ENCODE results near the gene CYP2J2. TPM values are rescaled to one million over a fixed set of nuclear protein-coding genes. Genes with fewer than 3 reads are reported as not detected.

CYP2J2 gene
- total RNA-seq, 1 donor from 2014 or later: 1.9 TPM

- no peaks in the 10 kb centered on the region for H3K36me3 ChIP-seq (ENCODE audit: control insufficient read depth, insufficient read depth, low read length)
- H3K4me3 ChIP-seq (ENCODE audit: low read depth, low read length): no peak overlapping the region
- no peaks in the 10 kb centered on the region for H3K27me3 ChIP-seq (ENCODE audit: control insufficient read depth, insufficient read depth, low read length)
- no peak for DNase-seq (ENCODE audit: low read depth)
- no peak for TF ChIP-seq CTCF (IDR thresholded peaks at IDR 0.05; ENCODE audit: insufficient read depth, low read length, poor library complexity, severe bottlenecking)
These were observed 33.4 kb downstream of the CYP2J2 start for GRCh38 chr1:59892841-59893811.

DNA sequence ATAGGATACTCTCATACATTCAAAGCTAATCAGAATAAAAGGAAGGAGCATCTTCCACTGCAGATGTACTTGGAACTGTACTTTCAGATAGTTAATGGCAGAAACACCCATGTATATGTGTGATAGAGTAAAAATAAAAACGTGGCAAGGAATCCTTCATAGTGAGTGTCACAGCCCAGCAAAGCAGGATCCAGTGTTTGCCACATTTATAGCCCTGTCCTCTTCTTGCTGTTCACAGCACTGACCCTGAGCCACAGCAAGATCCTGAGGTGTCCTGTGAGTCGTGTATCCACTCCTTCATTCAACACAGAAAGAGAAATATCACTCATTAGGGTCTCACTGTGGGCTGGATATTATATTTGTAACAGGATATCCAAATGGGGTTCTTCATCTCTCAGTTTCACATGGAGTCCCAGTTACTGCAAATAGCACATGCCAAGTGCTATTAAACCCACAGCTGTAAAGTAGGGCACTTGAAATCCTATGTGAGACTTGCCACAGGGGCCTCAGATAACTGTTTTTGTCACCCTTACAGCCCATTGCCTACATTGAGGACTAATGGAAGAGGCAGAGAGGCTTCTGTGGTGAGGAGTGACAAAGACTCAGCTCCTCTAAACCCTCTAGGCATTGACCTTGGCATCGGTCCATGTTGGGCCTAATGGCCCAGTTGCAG lies 41.3 kb downstream of the CYP2J2 start:
- DNase-seq (ENCODE audit: low read depth): no peak
- no peaks in the 10 kb centered on the region for H3K27me3 ChIP-seq (ENCODE audit: control insufficient read depth, insufficient read depth, low read length)
- no peak for TF ChIP-seq CTCF (IDR thresholded peaks at IDR 0.05; ENCODE audit: insufficient read depth, low read length, poor library complexity, severe bottlenecking)
- no peaks in the 10 kb centered on the region for H3K36me3 ChIP-seq (ENCODE audit: control insufficient read depth, insufficient read depth, low read length)
- no peak overlapping the region for H3K4me3 ChIP-seq (ENCODE audit: low read depth, low read length)

DNA sequence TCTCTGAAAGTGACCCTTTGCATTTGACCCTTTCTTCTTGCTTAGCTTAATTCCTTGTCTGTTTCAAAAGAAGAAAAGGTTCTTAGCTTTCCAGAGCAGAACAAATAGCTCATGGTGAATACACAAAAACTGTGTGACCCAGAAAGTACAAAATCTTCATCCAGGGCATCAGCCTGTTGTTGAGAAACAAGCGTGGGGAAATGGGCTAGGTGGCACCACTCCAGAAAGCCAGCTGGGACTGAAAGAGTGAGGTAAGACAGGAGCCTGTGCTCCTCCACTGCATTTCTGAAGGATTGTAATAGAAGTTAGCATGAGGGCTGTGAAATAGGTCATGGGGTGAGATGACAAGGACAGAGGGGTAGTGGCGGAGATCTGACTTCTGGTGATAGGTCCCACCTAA lies 45.8 kb downstream of the CYP2J2 start:
- H3K27me3 ChIP-seq (ENCODE audit: control insufficient read depth, insufficient read depth, low read length): no peaks in the 10 kb centered on the region
- no peak for DNase-seq (ENCODE audit: low read depth)
- no peaks in the 10 kb centered on the region for H3K36me3 ChIP-seq (ENCODE audit: control insufficient read depth, insufficient read depth, low read length)
- H3K4me3 ChIP-seq (ENCODE audit: low read depth, low read length): no peak overlapping the region
- TF ChIP-seq CTCF (IDR thresholded peaks at IDR 0.05; ENCODE audit: insufficient read depth, low read length, poor library complexity, severe bottlenecking): no peak

- Histone ChIP-seq H3K36me3 (ENCODE audit: control insufficient read depth, insufficient read depth, low read length) (no peaks in the 10 kb centered on the region), H3K4me3 (ENCODE audit: low read depth, low read length) (no peak overlapping the region), H3K27me3 (ENCODE audit: control insufficient read depth, insufficient read depth, low read length) (no peaks in the 10 kb centered on the region)
- no peak for TF ChIP-seq CTCF (IDR thresholded peaks at IDR 0.05; ENCODE audit: insufficient read depth, low read length, poor library complexity, severe bottlenecking)
- no peak for DNase-seq (ENCODE audit: low read depth)
These were observed 46.5 kb downstream of the CYP2J2 start for GRCh38 chr1:59879996-59880505.

- no peak overlapping the region for H3K4me3 ChIP-seq (ENCODE audit: low read depth, low read length)
- no peaks in the 10 kb centered on the region for H3K27me3 ChIP-seq (ENCODE audit: control insufficient read depth, insufficient read depth, low read length)
- peak; percentile 48 for DNase-seq (ENCODE audit: low read depth)
- H3K36me3 ChIP-seq (ENCODE audit: control insufficient read depth, insufficient read depth, low read length): no peaks in the 10 kb centered on the region
- peak; percentile 70 for TF ChIP-seq CTCF (IDR thresholded peaks at IDR 0.05; ENCODE audit: insufficient read depth, low read length, poor library complexity, severe bottlenecking)
These were observed 47.0 kb downstream of the CYP2J2 start for GRCh38 chr1:59879574-59879973.

Data from kidney epithelial cell (primary cell).